PC-3 (cell line): ENCODE measurements around the gene ALKBH5. TPM values are rescaled to one million over a fixed set of nuclear protein-coding genes. Genes with fewer than 3 reads are reported as not detected.

Experiments
- ATAC-seq: fragments of 200-7000 bp; cut with Tn5 transposase; 2 replicates; pipeline ENCODE4 v1.9.1; 2020; ENCODE audit warnings: mild to moderate bottlenecking, moderate library complexity
- BruUV-seq: library from RNA; stranded (reverse); fragments of 400-500 nt; replicated peaks from 2 replicates; lab custom pipeline; 2021; lab: Mats Ljungman, UMichigan
- CTCF ChIA-PET: fragments of 300-600 bp; sonication (Branson Sonifier 250); formaldehyde crosslinking; loops from one replicate; lab custom pipeline; 2022; ENCODE audit warnings: antibody characterized with exemption; lab: Charles Lee
- POLR2A ChIA-PET: fragments of 300-600 bp; sonication (Branson Sonifier 250); formaldehyde crosslinking; loops from one replicate; lab custom pipeline; 2022; ENCODE audit warnings: antibody characterized with exemption; ENCODE audit not compliant: unreplicated experiment; lab: Charles Lee
- DNase-seq: peaks from one replicate; pipeline ENCODE4 v3.0.0-alpha.2; 2015
- H2AFZ ChIP-seq: fragments of 300-600 bp; sonication (generic); 2 replicates; pipeline ENCODE4 v1.6.0; 2016; ENCODE audit warnings: antibody characterized with exemption, low read length
- H3F3A ChIP-seq: fragments of 300-600 bp; sonication (generic); one replicate; pipeline ENCODE4 v1.6.0; 2017; ENCODE audit warnings: antibody characterized with exemption, low read length, control low read depth, mild to moderate bottlenecking; ENCODE audit not compliant: unreplicated experiment
- H3K27ac ChIP-seq: fragments of 300-600 bp; sonication (generic); 2 replicates; pipeline ENCODE4 v1.5.1; 2016; ENCODE audit warnings: mild to moderate bottlenecking, low read length
- H3K27me3 ChIP-seq: fragments of 300-600 bp; sonication (generic); 2 replicates; pipeline ENCODE4 v1.6.1; 2016; ENCODE audit warnings: low read length, mixed read lengths
- H3K36me3 ChIP-seq: fragments of 300-600 bp; sonication (generic); 2 replicates; pipeline ENCODE4 v1.6.1; 2016; ENCODE audit warnings: low read depth, mixed run types, low read length, mixed read lengths
- H3K4me1 ChIP-seq: fragments of 300-600 bp; sonication (generic); 2 replicates; pipeline ENCODE4 v1.5.1; 2016; ENCODE audit warnings: low read length; ENCODE audit not compliant: insufficient read depth
- H3K4me2 ChIP-seq: fragments of 300-600 bp; sonication (generic); 2 replicates; pipeline ENCODE4 v1.6.0; 2016; ENCODE audit warnings: low read length
- H3K4me3 ChIP-seq: fragments of 300-600 bp; sonication (generic); 2 replicates; pipeline ENCODE4 v1.5.1; 2016; ENCODE audit warnings: mild to moderate bottlenecking, low read length, mixed read lengths
- H3K79me2 ChIP-seq: fragments of 300-600 bp; sonication (generic); 2 replicates; pipeline ENCODE4 v1.6.1; 2017; ENCODE audit warnings: low read length, mixed read lengths
- H3K9ac ChIP-seq: fragments of 300-600 bp; sonication (generic); 2 replicates; pipeline ENCODE4 v1.6.0; 2016; ENCODE audit warnings: mild to moderate bottlenecking, low read length
- H3K9me2 ChIP-seq: fragments of 300-600 bp; sonication (generic); replicated peaks from 2 replicates; pipeline ENCODE4 v1.6.1; 2016; ENCODE audit warnings: mixed run types, low read length, mixed read lengths
- H3K9me3 ChIP-seq: fragments of 300-600 bp; sonication (generic); 2 replicates; pipeline ENCODE4 v1.6.1; 2016; ENCODE audit warnings: low read length, mixed read lengths
- H4K20me1 ChIP-seq: fragments of 300-600 bp; sonication (generic); 2 replicates; pipeline ENCODE4 v1.6.1; 2016; ENCODE audit warnings: low read length, mixed read lengths
- CTCF ChIP-seq: fragments of 300-600 bp; sonication (generic); conservative IDR thresholded peaks from 2 replicates; pipeline ENCODE4 v1.5.1; 2017; ENCODE audit warnings: antibody characterized with exemption, low read depth, mild to moderate bottlenecking, low read length
- EZH2 ChIP-seq: fragments of 300-600 bp; sonication (generic); IDR thresholded peaks from one replicate; pipeline ENCODE4 v1.6.1; 2017; ENCODE audit warnings: antibody characterized with exemption, mild to moderate bottlenecking, low read length; ENCODE audit not compliant: unreplicated experiment
- EZH2phosphoT487 ChIP-seq: fragments of 300-600 bp; sonication (generic); IDR thresholded peaks from 2 replicates; pipeline ENCODE4 v1.6.1; 2018; ENCODE audit warnings: mild to moderate bottlenecking, antibody characterized with exemption, low read length, borderline replicate concordance
- intact Hi-C: fragments of 100-400 bp; cut with micrococcal nuclease; formaldehyde crosslinking; loops from 2 replicates; pipeline ENCODE4 v1.9.0; 2023
- total RNA-seq: library from RNA; depleted of rRNA; stranded (reverse); fragments of >200 nt; gene quantifications from 2 replicates; pipeline ENCODE4 v1.2.3, GENCODE V29; 2014

ALKBH5 gene
- total RNA-seq, 1 experiment from 2014 or later, result 207 TPM

GRCh38 chr17:18230288-18231141, 46.9 kb downstream of the ALKBH5 start:
- Histone ChIP-seq H2AFZ (no peak overlapping the region), H3K27ac (no peak overlapping the region), H3K79me2 (peaks cover 37% of the 10 kb centered on the region), H3K9ac (no peak overlapping the region), H3K9me3 (no peaks in the 10 kb centered on the region), H3K4me2 (no peak overlapping the region), H4K20me1 (0 out of 2 replicates have a peak, but pooled peaks cover 4% of the 10 kb centered on the region), H3K27me3 (no peaks in the 10 kb centered on the region), H3K4me1 (peaks cover 15% of the 10 kb centered on the region), H3K4me3 (no peak overlapping the region), H3K36me3 (peaks cover 3% of the 10 kb centered on the region; the same call in 1 of the 2 replicates), H3K9me2 (no peaks in the 10 kb centered on the region), H3F3A (no peaks in the 10 kb centered on the region)
- DNase-seq (no peak), ATAC-seq (no peak)
- ChIA-PET CTCF (no interaction called here), POLR2A (no interaction called here)
- intact Hi-C loops, result no loop called here
- no TSS peak for BruUV-seq
- TF ChIP-seq EZH2phosphoT487 (no peak), EZH2 (no peak), CTCF (no peak)

- Histone ChIP-seq H4K20me1 (0 out of 2 replicates have a peak, but pooled peaks cover 4% of the 10 kb centered on the region), H3K9ac (no peak overlapping the region), H3K9me3 (no peaks in the 10 kb centered on the region), H3K79me2 (peaks cover 33% of the 10 kb centered on the region), H2AFZ (no peak overlapping the region), H3F3A (no peaks in the 10 kb centered on the region), H3K27me3 (no peaks in the 10 kb centered on the region), H3K4me3 (no peak overlapping the region), H3K4me2 (no peak overlapping the region), H3K4me1 (peaks cover 21% of the 10 kb centered on the region), H3K9me2 (no peaks in the 10 kb centered on the region), H3K36me3 (peaks cover 3% of the 10 kb centered on the region; the same call in 1 of the 2 replicates), H3K27ac (no peak overlapping the region)
- no TSS peak for BruUV-seq
- TF ChIP-seq CTCF (no peak), EZH2phosphoT487 (no peak), EZH2 (no peak)
- intact Hi-C loops, result no loop called here
- ChIA-PET POLR2A (no interaction called here), CTCF (no interaction called here)
- DNase-seq (no peak), ATAC-seq (no peak)
Observed at GRCh38 chr17:18231164-18231563, 47.5 kb downstream of the ALKBH5 start.
